ENCODE measurements around the gene AKR1B15. TPM values are rescaled to one million over a fixed set of nuclear protein-coding genes. Genes with fewer than 3 reads are reported as not detected.
"Not testable (repeated sequence)": the region's sequence is repeated elsewhere in the genome, so short reads cannot be mapped to it uniquely, and the experiment has no call there.

The AKR1B15 gene
- not detected for total RNA-seq

- no peak for DNase-seq
Observed at GRCh38 chr7:134548877-134549276, at the start of gene AKR1B15. AKR1B15 (plus strand) TSS chr7:134549110; CDS start chr7:134564620, 15,510 bp downstream.

DNA sequence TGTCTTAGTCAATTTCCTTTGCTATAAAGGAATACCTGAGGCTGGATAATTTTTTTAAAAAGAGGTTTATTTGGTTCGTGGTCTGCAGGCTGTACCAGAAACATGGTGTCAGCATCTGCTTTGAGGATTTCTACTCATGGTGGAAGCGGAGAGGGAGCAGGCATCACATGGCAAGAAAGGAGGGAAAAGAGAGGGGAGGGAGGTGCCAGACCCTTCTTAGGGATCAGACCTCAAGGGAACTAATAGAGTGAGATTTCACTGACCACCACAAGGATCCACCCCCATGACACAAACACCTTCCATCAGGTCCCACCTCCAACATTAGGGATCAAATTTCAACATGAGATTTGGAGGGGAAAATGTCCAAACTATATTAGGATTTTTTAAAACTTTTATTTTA lies 48.5 kb upstream of the AKR1B15 start:
- no peak for DNase-seq

DNA sequence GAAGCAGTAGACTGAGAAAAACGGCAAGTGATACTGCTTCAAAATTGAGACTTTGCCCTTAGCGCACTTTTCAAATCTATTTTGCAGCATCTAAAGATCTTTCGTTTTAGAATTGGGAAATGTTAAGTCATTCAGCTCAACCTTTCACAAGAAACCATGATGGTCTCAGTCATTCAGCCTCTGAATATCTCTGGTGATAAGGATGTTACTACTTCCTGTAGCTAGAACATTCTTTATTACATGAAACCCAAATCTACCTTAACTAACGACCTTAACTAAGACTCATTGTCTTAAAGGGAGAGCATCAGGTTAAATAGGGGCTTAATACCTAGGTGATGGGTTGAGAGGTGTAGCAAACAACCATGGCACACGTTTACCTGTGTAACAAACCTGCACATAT lies 47.9 kb upstream of the AKR1B15 start:
- DNase-seq = no peak

DNA sequence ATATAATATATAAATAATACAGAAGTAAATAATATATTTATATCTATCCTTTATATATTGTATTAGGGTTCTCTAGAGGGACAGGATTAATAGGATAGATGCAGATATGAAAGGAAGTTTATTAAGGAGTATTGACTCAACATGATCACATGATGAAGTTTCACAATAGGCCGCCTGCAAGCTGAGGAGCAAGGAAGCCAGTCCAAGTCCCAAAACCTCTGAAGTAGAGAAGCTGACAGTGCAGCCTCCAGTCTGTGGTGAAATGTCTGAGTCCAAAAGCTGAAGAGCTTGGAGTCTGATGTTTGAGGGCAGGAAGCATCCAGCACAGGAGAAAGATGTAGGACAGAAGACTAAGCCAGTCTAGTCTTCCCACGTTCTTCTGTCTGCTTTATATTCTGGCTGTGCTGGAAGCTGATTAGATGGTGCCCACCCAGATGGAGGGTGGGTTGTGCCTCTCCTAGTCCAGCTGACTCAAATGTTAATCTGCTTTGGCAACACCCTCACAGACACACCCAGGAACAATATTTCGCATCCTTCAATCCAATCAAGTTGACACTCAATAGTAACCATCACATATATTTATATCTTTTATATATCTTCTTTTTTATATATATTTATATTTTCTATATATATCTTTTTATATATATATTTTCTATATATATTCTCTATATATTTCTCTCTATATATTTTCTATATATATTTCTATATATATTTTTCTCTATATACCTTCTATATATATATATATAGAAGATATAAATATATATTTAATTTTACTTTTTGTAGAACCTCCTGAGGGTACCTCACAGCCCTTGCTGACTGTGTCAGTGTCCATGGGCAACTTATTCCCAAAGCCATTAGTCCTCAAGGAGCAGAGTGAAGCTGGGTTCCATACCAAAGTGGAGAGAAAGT lies 46.2 kb upstream of the AKR1B15 start:
- no peak for DNase-seq

- DNase-seq = no peak
Observed at GRCh38 chr7:134504660-134505164, 44.2 kb upstream of the AKR1B15 start.

DNA sequence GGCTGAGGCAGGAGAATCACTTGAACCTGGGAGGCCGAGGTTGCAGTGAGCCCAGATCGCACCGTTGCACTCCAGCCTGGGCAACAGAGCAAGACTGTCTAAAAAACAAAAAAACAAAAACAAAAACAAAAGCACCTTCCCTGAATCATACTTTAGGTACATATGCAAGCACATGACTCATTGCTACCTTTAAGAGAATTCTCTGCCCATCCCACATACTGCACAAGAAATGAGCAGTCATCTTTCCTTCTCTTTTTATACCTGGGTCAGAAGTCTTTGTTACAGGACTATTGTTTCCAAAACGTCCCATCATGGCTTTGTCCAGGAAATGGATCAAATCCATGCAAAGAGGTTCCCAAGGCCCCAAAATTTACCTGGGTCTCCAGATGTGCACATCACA lies 43.1 kb upstream of the AKR1B15 start:
- no peak for DNase-seq

DNA sequence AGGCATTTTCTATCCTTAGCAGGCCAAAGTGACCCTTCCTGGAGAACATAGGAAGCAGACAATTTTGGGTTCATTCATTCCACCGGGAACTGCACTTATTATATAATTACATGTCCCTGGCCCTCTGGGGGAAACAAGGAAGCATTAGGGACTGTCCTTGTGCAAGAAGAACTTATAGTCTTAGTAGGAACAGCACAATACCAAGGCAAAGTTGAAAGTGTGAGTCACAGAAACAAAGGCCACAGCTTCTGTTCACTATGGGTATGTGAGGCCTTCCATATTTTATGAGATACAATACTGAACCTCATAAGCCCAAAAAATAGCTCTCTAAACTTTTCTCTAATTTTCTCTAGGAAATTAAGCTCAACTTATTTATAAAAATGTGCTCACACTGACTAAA lies 39.9 kb upstream of the AKR1B15 start:
- DNase-seq = no peak

DNA sequence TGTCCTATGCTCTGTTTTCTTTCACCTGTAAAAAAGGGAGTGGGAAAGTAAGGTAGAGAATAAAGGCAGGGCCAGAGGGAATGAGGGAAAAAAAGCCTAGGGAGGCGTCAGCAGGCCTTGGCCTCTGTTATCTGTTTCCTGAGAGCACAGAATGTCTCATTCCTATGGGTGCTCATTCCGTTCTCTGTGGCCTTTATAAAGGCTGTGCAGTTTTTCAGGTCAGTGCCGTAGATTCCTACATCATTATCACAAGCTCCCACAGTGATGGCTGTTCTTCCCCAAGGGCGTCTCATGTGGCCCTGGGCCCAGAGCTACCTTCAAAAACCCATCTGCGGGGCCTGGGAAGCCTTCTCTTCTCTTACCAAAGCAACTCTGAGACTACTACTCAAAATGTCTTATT lies 38.3 kb upstream of the AKR1B15 start:
- DNase-seq = no peak

- DNase-seq = no peak
Observed at GRCh38 chr7:134512271-134512670, 36.6 kb upstream of the AKR1B15 start.

DNA sequence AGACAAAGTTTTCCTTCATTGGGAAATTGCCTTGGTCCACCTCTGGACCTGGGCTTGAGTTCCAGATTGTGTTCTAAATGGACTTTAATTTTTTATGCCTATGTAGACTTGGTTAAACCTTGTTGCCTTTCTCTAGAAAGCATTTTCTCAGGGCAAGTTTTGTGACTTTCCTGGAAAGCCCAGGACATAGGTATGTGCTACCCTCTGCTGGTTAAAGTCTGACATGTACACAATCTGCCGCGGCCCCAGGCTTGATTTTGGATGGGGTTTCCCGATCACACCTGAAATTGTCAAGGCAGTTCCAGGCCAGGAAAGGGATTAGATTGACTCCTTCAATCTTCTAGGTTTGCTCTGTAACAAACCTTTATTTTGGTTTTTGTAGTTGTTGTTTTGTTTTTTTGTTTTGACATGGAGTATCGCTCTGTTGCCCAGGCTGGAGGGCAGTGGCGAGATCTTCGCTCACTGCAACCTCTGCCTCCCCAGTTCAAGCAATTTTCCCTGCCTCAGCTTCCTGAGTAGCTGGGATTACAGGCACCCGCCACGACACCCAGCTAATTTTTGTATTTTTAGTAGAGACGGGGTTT lies 35.6 kb upstream of the AKR1B15 start:
- no peak for DNase-seq

GRCh38 chr7:134514106-134514505 lies 34.8 kb upstream of the AKR1B15 start:
- no peak for DNase-seq

DNA sequence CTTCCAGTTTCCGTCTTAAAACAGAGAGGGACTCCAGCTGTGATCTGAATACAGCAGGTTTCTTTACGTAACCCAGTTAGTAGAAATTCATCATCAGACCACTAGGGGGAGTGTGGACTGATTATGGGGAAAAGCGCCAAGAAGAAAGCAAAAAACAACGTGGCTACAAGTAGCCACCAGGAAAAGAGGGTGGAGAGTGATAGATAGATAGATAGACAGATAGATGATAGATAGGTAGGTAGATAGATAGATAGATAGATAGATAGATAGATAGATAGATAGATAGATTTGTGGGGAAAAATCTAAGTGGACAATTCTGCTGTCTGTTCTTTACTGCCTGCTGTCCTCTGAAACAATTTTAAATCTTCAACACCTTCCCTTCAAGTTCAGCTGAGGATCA lies 34.2 kb upstream of the AKR1B15 start:
- no peak for DNase-seq

DNA sequence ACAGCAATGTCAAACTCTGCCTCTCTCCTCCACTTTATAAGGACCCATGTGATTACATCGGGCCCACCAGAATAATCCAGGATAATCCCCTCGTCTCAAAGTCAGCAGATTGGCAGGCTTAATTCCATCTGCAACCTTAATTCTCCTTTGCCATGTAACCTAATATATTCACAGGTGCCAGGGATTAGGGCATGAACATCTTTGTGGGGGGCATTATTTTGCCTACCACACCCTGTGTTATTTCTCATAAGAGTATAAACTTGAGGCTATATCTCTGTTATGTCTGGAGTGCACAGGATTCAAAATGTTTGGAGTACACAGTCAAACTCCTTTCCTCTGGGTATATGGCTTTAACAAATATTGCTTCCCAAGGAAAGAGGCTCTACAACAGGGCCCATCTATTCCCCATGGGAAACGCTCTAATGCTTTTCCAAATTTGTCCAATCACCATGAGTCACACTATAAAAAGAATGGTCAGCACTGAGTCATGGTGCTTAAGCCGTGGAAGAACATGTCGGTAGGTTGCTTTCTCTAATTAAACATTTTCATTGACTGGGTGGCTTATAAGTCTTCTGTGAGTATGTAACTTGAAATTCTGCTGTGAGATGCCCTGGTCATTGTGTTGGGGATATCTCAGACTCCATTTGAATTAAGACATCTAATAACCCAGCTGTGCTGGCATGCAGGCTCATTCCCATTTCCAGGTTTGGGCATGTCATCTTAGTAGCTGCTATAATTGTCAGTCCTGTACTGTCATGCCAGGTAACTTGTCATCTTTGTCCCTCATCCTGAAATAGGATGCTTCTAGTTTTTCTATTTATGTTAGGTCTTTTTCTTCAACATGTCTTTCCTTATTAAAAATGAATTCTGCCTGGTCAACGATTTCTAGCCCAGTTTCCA lies 33.1 kb upstream of the AKR1B15 start:
- no peak for DNase-seq

DNA sequence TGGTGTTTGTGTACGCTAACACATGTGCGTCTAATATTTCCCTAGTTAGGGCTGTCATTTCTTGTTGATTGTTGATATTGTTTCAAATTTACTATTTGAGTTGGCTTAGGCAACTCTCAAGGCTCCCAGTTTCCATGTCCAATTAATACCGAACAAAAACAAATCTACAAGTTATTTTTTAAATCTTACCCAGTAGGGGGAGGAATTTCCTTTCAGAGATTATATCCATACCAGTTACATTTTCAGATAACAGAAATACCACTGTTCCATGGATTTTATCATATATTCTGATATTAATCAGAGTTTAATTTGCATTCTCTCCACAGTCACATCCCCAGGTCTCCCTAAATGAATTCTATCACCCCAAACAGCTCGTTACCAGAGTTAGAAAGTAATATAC lies 28.8 kb upstream of the AKR1B15 start:
- no peak for DNase-seq

DNA sequence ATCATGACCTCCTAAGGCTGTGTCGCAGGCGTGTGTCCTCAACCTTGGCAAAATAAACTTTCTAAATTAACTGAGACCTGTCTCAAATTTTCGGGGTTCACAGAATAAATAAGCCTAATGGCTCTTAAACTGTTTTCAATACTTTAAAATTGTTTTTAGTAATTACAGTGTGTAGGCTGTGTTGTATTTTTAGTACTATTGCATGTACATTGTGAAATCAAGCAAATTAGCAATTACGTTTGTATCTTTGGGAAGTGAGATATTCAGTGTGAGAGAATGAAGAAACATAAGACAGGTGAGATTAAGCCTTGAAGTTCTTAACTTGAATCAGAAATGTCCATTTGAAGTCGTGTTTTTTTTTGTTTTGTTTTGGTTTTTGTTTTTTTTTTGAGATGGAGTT lies 26.3 kb upstream of the AKR1B15 start:
- DNase-seq = no peak

DNA sequence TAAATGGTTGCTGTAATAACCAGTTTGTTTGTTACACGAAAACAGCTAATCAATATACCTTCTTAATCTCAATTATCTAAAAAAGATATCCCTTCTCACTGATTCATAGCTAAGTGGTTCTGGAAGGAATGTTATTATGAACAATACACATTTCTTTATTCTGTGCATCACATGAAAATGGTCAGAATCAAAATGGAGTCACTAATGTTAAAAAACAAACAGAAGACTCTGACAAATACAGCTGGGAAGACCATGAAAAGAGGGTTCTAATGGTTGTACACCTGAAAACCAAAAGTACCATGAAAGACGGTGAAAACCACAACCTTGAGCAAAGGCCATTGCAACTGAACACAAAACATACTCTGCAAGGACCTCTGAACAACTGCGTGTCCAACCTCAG lies 23.5 kb upstream of the AKR1B15 start:
- not testable (repeated sequence) for DNase-seq

- DNase-seq = not testable (repeated sequence)
Observed at GRCh38 chr7:134526552-134527248, 22.2 kb upstream of the AKR1B15 start.

DNA sequence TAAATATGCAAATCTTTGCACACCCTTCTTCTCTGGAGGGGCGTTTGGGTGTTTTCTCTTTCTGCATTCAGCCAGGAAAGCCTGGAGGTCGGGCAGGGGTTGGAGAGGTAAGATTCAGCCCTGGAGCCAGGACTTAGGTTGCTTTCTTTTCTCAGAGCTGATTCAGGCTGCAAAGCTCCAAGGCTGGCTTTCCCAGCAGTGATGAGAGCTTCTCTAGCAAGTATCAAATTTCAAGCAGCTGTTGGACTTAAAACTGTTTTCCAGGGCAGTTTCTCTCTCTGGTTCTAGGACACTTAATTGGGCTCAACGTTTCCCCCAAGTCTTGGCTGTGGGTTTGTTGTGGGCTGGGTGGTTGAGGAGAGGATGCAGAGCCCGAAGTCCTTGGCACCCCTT lies 20.9 kb upstream of the AKR1B15 start:
- DNase-seq = no peak

GRCh38 chr7:134528749-134529148 lies 20.2 kb upstream of the AKR1B15 start:
- no peak for DNase-seq

DNA sequence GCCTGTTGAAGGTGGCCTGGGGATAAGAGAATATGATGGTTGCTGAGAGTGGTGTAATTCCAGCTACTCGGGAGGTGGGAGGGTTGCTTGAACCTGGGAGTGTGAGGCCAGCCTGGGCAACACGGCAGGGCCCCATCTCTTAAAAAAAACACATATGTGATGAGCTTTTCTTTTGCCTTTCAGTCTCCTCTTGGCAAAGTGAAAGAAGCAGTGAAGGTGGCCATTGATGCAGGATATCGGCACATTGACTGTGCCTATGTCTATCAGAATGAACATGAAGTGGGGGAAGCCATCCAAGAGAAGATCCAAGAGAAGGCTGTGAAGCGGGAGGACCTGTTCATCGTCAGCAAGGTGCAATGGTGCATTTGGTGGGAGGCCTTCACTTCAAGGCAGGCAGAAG lies 18.4 kb upstream of the AKR1B15 start:
- DNase-seq = no peak

DNA sequence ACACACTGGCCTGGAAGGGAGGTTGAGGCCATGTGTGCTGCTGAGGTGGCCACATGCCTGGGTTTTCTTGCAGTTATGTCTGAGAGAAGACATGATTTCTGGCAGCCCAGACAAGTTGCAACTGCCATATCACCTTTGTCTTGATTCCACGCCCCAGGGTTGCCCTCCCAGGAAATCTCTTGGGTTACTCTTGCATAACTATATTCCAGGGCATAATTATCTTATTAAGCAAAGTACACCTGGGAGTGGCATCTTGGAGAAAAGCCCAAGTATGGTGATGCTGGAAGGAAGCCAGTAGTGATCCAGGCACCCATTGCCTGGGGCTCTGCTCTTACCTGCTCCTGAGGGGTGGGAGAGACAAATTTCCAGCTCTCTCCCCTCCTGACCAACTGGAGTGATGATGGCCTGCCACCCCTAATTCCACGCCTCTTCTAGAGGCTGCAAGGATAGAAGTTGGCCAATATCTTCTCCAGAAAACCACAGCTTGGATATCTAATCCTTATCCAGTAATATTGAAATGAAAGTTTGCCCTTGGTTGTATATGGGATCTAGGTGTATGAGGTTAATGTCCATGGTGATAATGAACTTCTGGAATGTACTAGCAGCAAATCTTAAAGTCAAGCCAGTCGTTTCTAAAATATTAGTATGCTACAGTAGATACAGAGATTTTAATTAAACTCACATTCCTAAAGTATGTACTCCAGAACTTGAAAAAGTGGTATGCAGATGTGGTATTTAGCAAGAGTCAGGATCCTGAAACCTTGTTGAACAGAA lies 16.5 kb upstream of the AKR1B15 start:
- DNase-seq = no peak

- DNase-seq = no peak
Observed at GRCh38 chr7:134532954-134533218, 16.0 kb upstream of the AKR1B15 start.
